PC-9 (cell line): ENCODE data around the gene THEMIS2. TPM values are rescaled to one million over a fixed set of nuclear protein-coding genes. Genes with fewer than 3 reads are reported as not detected.

Experiments
- BruUV-seq: library from RNA; stranded (reverse); fragments of 400-500 nt; replicated peaks from 2 replicates; lab custom pipeline; 2021; lab: Mats Ljungman, UMichigan
- CTCF ChIA-PET: fragments of 300-600 bp; sonication (Branson Sonifier 250); formaldehyde crosslinking; loops from one replicate; lab custom pipeline; 2022; ENCODE audit warnings: antibody characterized with exemption; lab: Charles Lee
- POLR2A ChIA-PET: fragments of 300-600 bp; sonication (Branson Sonifier 250); formaldehyde crosslinking; loops from one replicate; lab custom pipeline; 2022; ENCODE audit warnings: antibody characterized with exemption; ENCODE audit not compliant: unreplicated experiment; lab: Charles Lee
- DNase-seq, 2 experiments: peaks; one replicate each; pipeline versions ENCODE4 v3.0.0 to v3.0.0-alpha.2; 2015 to 2022; ENCODE audit warnings: mixed read lengths in 1 of 2
- H2AFZ ChIP-seq: fragments of 200-600 bp; sonication (generic); 2 replicates; pipeline ENCODE4 v1.8.1; 2017; ENCODE audit warnings: antibody characterized with exemption
- H3F3A ChIP-seq: fragments of 200-600 bp; sonication (generic); 2 replicates; pipeline ENCODE4 v1.8.1; 2017; ENCODE audit warnings: antibody characterized with exemption, mild to moderate bottlenecking, low read depth; ENCODE audit not compliant: insufficient read depth
- H3K27ac ChIP-seq: fragments of 200-600 bp; sonication (generic); 2 replicates; pipeline ENCODE4 v1.6.1; 2016; ENCODE audit warnings: mixed run types
- H3K27me3 ChIP-seq: fragments of 200-600 bp; sonication (generic); 2 replicates; pipeline ENCODE4 v1.6.1; 2016; ENCODE audit warnings: low read depth, mixed run types; ENCODE audit not compliant: insufficient read depth
- H3K36me3 ChIP-seq: fragments of 200-600 bp; sonication (generic); 2 replicates; pipeline ENCODE4 v1.6.1; 2016; ENCODE audit warnings: low read depth, mixed run types
- H3K4me1 ChIP-seq: fragments of 200-600 bp; sonication (generic); replicated peaks from 2 replicates; pipeline ENCODE4 v1.6.1; 2016; ENCODE audit warnings: mixed run types; ENCODE audit not compliant: insufficient read depth
- H3K4me2 ChIP-seq: fragments of 200-600 bp; sonication (generic); 2 replicates; pipeline ENCODE4 v1.6.1; 2017; ENCODE audit warnings: mixed run types
- H3K4me3 ChIP-seq: fragments of 200-600 bp; sonication (generic); 2 replicates; pipeline ENCODE4 v1.6.1; 2016; ENCODE audit warnings: mixed run types
- H3K79me2 ChIP-seq: fragments of 200-600 bp; sonication (generic); 2 replicates; pipeline ENCODE4 v1.6.1; 2017; ENCODE audit warnings: low read depth, mixed run types
- H3K9me2 ChIP-seq: fragments of 200-600 bp; sonication (generic); 2 replicates; pipeline ENCODE4 v1.8.1; 2017; ENCODE audit warnings: mild to moderate bottlenecking; ENCODE audit not compliant: insufficient read depth
- H3K9me3 ChIP-seq: fragments of 200-600 bp; sonication (generic); 2 replicates; pipeline ENCODE4 v1.8.1; 2016; ENCODE audit warnings: low read depth; ENCODE audit not compliant: insufficient read depth
- H4K20me1 ChIP-seq: fragments of 200-600 bp; sonication (generic); 2 replicates; pipeline ENCODE4 v1.8.1; 2017; ENCODE audit not compliant: insufficient read depth
- CTCF ChIP-seq: fragments of 200-600 bp; sonication (generic); conservative IDR thresholded peaks from 2 replicates; pipeline ENCODE4 v1.6.1; 2017; ENCODE audit warnings: mixed run types, antibody characterized with exemption, mild to moderate bottlenecking, moderate library complexity
- EZH2 ChIP-seq: fragments of 200-600 bp; sonication (generic); IDR thresholded peaks from 2 replicates; pipeline ENCODE4 v1.8.0; 2017; ENCODE audit warnings: antibody characterized with exemption, low read depth
- intact Hi-C: fragments of 100-400 bp; cut with micrococcal nuclease; formaldehyde crosslinking; loops from one replicate; pipeline ENCODE4 v1.10.0; 2022; ENCODE audit not compliant: unreplicated experiment
- total RNA-seq: library from RNA; stranded (reverse); gene quantifications from 2 replicates; pipeline ENCODE4 v1.2.3, GENCODE V29; 2021

The THEMIS2 gene
- total RNA-seq, 1 experiment from 2014 or later = 3.1 TPM

- BruUV-seq = no TSS peak
- no peak overlapping the region for H3K4me2 ChIP-seq
- no peak overlapping the region for H3K27ac ChIP-seq
- H3K9me3 ChIP-seq = no peaks in the 10 kb centered on the region
- no peaks in the 10 kb centered on the region for H3K4me1 ChIP-seq
- H3K79me2 ChIP-seq = no peaks in the 10 kb centered on the region
- CTCF ChIA-PET = no interaction called here
- POLR2A ChIA-PET = no interaction called here
- no peak overlapping the region for H2AFZ ChIP-seq
- no peaks in the 10 kb centered on the region for H3K27me3 ChIP-seq
- no peak overlapping the region for H3K4me3 ChIP-seq
- H3F3A ChIP-seq = no peaks in the 10 kb centered on the region
- H3K36me3 ChIP-seq = no peaks in the 10 kb centered on the region
- no peaks in the 10 kb centered on the region for H3K9me2 ChIP-seq
- no peaks in the 10 kb centered on the region for H4K20me1 ChIP-seq
- intact Hi-C loops = no loop called here
- TF ChIP-seq CTCF (no peak), EZH2 (no peak)
- no peak for DNase-seq
These were observed 15.1 kb downstream of the THEMIS2 start for GRCh38 chr1:27887215-27888021.

GRCh38 chr1:27889506-27889905 lies 17.2 kb downstream of the THEMIS2 start:
- POLR2A ChIA-PET = no interaction called here
- CTCF ChIA-PET = no interaction called here
- no peak for TF ChIP-seq EZH2
- TF ChIP-seq CTCF = no peak
- Histone ChIP-seq H3K9me3 (no peaks in the 10 kb centered on the region), H3K4me2 (no peak overlapping the region), H3K27me3 (no peaks in the 10 kb centered on the region), H3K79me2 (no peaks in the 10 kb centered on the region), H3K27ac (no peak overlapping the region), H3K4me1 (no peaks in the 10 kb centered on the region), H4K20me1 (no peaks in the 10 kb centered on the region), H3K4me3 (no peak overlapping the region), H3K36me3 (no peaks in the 10 kb centered on the region), H3F3A (no peaks in the 10 kb centered on the region), H2AFZ (no peak overlapping the region), H3K9me2 (no peaks in the 10 kb centered on the region)
- intact Hi-C loops = no loop called here
- no TSS peak for BruUV-seq
- DNase-seq = no peak

DNA sequence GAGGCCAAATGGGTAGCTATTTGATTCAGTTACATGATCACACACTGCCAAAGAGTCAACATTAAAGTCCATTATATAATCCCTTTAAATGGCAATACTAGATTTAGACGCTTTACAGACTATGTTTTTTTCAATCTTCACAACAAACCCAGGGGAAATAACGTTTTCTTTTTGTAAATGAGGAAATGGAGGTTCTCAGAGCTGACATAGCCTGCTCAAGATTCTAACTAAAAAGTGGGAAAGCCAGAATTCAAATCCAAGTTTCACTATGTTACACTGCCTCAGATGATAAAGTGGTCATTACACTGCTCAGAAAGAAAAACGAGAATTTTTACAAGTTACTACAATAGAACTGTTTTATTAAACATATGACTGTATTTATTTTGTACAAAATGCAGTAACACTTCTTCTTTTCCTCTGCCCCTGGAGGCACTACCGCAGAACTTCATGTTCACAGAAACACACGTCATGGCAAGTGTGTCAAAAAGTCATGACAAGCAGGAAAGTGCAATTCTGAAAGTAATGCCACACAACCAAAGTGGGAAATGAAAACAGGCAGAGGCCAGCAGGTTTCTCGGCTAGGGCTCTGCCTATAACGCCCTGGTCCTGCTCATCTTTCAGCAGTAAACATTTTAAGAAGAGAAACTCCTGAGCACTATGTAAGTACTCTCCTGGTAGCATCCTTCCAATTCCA lies 19.0 kb downstream of the THEMIS2 start:
- H3K27ac ChIP-seq = no peak overlapping the region
- DNase-seq = no peak
- H3K27me3 ChIP-seq = no peaks in the 10 kb centered on the region
- H3F3A ChIP-seq = no peaks in the 10 kb centered on the region
- no peaks in the 10 kb centered on the region for H3K9me2 ChIP-seq
- no peak for TF ChIP-seq CTCF
- TF ChIP-seq EZH2 = no peak
- H4K20me1 ChIP-seq = no peaks in the 10 kb centered on the region
- H3K79me2 ChIP-seq = no peaks in the 10 kb centered on the region
- ChIA-PET CTCF (no interaction called here), POLR2A (interaction anchor here (0.6 kb wide), 1 partner anchor 42 kb away, joined by 3 read pairs; no protein-coding TSS in a partner anchor)
- no TSS peak for BruUV-seq
- intact Hi-C loops = no loop called here
- H3K4me3 ChIP-seq = no peak overlapping the region
- no peaks in the 10 kb centered on the region for H3K9me3 ChIP-seq
- no peaks in the 10 kb centered on the region for H3K4me1 ChIP-seq
- H3K4me2 ChIP-seq = no peak overlapping the region
- H3K36me3 ChIP-seq = no peaks in the 10 kb centered on the region
- H2AFZ ChIP-seq = no peak overlapping the region
